HG03520 (cell line): Measurements from ENCODE around the gene TMEM258.

Experiments used
- ATAC-seq: cut with Tn5 transposase; IDR thresholded peaks from one replicate; pipeline ENCODE4 v1.9.1; 2021; ENCODE audit warnings: mild to moderate bottlenecking, moderate library complexity; ENCODE audit not compliant: unreplicated experiment

The TMEM258 gene

GRCh38 chr11:61792310-61793082 is at the start of gene TMEM258, which contains the start of gene FEN1:
TMEM258 (minus strand) TSS chr11:61792599; CDS start chr11:61792558, 41 bp downstream.
FEN1 (plus strand) TSS chr11:61792911; CDS start chr11:61795362, 2,451 bp downstream.
- peak; percentile 71 for ATAC-seq

DNA sequence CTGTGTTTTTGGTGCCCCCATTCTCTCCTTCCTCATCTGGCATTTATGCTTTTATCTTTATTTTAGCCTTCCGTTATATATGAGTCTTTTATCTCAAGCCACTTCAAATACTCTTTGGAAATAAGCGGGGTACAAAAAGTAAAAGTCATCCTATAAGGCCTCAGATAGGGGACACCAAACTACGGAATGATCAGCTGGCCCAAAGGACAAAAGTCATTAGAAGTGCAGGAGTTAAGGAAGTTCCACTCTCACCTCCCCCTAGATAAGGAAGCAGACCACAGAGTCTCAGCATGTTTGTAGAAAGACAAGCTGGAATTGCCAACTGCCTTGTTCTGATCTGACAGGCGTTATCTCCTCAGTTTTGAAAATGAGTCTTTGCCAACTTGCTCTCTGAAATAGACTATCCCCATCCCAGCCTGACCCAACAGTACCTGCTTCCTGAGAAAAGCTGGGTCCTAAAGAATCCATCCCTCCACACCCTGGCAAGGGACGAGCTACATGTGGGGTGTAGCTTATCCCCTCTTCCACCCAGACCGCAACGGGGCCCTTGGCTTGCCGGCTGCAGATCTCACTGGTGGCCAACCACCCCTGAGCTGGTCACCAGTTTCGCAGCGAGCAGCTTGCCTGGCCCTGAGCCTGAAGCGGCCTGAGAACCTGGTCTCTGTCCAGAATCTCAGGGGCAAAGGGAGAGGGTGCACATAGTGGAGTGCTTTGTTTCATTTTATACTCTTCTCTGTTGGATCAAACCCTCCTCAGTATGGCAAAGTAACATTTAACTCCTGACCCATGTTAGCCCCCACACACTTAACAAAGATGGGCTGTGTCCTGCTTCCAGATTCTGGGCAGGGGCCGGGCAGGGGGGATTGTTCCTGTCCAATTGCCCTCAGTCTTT is 49.5 kb upstream of the TMEM258 start:
- ATAC-seq, result no peak

- ATAC-seq, result no peak
Observed at GRCh38 chr11:61840371-61840770, 48.0 kb upstream of the TMEM258 start.

DNA sequence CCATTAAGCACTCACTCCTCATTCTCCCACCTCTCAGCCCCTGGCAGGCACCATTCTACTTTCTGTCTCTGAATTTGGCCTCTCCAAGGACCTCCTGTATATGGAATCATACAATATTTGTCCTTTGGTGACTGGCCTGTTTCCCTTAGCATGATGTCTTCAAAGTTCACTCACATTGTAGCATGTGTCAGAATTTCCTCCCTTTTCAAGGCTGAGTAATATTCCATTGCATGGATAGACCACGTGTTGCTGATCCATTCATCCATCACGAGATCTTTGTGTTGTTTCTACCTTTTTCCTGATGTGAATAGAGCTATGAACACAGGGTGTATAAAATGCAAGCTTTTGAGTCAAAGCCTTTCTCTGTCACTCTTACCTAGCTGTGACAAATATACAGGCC is 47.3 kb upstream of the TMEM258 start:
- no peak for ATAC-seq

- ATAC-seq, result no peak
Observed at GRCh38 chr11:61838921-61839320, 46.5 kb upstream of the TMEM258 start.

- no peak for ATAC-seq
Observed at GRCh38 chr11:61838501-61838900, 46.1 kb upstream of the TMEM258 start.

GRCh38 chr11:61837411-61838005 is 45.1 kb upstream of the TMEM258 start:
- ATAC-seq, result no peak

DNA sequence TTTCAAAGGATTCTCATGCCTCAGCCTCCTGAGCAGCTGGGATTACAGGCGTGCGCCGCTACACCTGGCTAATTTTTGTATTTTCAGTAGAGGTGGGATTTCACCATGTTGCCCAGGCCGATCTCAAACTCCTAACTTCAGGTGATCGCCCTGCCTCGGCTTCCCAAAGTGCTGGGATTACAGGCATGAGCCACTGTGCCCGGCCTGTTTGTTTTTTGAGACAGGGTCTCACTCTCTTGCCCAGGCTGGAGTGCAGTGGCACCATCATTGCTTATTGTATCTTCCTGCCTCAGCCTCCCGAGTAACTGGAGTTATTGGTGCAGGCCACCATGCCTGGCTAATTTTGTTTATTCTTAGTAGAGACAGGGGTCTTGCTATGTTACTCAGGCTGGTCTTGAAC is 43.8 kb upstream of the TMEM258 start:
- ATAC-seq, result no peak

GRCh38 chr11:61834278-61835048 is 42.1 kb upstream of the TMEM258 start:
- peak; percentile 88 for ATAC-seq

DNA sequence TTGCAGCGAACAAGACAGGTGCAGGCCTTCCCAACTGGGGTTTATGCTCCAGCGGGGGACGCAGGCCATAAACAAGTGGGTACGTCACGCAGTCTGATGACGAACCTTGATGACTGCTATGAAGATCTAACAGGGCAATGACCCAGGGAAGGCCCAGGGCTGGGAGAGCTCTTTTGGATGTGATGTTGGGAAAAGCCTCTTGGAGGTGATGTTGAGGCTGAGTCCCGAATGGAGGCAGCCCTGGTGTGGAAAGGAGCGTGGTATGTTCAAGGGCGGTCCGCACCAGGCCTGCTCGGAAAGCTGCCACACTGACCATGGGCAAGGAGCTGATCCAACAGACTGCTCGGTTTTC is 41.5 kb upstream of the TMEM258 start:
- no peak for ATAC-seq

- ATAC-seq, result no peak
Observed at GRCh38 chr11:61833471-61833870, 41.1 kb upstream of the TMEM258 start.

DNA sequence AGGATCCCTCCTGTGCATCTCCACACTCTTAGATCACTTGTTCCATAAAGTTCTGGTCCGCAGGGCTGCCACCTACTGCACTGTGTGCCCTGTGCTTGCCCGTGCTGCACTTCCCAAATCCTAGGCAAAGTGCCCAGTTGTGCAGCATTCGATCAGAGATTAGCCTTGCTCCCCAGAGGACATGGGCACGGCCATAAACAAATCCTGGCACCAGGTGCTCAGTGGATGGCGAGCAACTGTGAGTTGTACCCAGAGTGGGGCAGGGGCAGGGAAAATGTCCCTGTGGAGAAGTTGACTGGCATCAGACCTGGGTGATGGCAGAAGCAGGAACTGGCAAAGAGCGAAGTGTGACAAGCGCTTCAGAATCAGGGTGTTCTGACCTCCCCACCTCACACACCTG is 40.4 kb upstream of the TMEM258 start:
- ATAC-seq, result no peak

GRCh38 chr11:61832207-61832606 is 39.8 kb upstream of the TMEM258 start:
- no peak for ATAC-seq

GRCh38 chr11:61830237-61831105 is 38.1 kb upstream of the TMEM258 start:
- no peak for ATAC-seq

- ATAC-seq, result no peak
Observed at GRCh38 chr11:61829806-61830205, 37.4 kb upstream of the TMEM258 start.

DNA sequence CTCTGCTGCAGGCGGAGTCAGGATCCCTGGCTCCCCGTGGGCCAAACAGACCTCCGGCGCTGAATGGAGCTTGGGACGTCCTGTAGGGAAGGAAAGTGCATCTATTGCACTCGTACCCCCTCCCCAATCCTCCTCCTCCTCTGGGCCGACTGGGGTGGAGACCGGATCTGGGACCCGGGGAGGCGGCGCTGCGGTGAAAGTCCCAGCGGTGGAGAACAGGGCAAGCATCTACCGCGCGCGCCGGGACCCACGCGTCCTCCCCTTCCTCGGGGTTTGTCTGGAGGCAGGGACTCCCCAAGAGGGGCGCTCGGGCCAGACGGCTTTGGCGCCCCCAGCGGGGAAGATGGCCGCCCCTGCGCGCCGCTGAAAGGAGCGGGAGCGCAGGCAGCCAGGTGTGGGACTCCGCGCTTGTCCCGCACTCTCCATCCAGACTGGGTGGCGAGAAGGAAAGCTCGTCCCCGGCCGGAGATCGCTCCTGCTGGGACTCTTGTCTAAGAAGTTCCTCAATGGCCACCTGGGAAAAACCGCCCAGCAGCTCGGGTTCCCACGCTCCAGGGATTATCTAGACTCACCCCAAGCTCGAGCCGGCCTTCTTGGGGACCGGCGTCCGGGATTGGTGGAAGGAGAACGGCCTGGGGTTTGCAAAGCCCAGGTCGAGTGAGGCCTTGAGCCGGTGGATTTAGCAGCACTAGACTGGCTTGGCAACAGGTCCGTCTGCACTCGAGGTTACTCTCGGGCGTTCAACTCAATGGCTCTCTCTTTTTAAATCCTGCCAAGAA is 36.4 kb upstream of the TMEM258 start:
- no peak for ATAC-seq

DNA sequence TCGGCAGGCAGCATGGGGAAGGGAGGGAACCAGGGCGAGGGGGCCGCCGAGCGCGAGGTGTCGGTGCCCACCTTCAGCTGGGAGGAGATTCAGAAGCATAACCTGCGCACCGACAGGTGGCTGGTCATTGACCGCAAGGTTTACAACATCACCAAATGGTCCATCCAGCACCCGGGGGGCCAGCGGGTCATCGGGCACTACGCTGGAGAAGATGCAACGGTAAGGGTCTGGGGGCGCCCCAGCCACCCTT is 35.9 kb upstream of the TMEM258 start:
- ATAC-seq, result no peak

DNA sequence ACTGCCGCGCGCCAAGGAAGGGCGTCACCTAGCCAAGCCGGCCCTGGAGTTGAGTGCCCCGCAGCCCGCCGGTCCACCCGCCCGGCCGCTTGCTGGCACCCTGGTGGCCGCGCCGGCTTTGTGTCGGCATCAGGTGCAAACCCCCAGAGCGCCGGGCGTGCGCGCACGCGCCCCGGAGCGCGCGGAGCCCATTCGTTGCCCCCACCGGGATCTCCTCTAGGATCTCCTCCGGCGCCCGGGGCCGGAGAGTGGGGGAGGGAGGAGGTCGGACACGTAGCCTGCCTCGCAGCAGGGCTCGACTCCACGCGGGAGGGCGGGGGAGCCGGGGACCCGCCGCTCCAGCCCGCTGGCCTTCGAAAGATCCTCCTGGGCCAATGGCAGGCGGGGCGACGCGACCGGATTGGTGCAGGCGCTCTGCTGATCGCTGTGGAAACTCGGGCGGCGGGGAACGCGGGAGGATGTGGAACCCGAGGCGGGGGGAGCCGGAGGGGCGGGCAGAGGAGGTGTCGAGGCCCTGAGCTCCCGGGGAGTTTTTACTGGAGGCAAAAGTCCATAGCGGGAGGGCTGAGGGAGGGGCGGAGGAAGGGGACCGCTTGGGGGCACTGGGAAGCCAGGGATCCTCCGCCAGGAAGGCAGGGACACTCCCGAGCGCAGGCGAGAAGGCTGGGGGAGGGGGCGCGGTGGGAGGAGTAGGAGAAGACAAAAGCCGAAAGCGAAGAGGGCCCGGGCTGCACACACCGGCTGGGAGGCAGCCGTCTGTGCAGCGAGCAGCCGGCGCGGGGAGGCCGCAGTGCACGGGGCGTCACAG is 35.4 kb upstream of the TMEM258 start, which contains the start of gene FADS2:
Gene FADS2 (plus strand): TSS at position 730 of the 808 bp plus-strand sequence. CDS start 91 bp downstream, outside the sequence.
- ATAC-seq, result peak; percentile 72
